ENCODE measurements around the gene TMEM161A. TPM values are rescaled to one million over a fixed set of nuclear protein-coding genes. Genes with fewer than 3 reads are reported as not detected.
A peak's percentile ranks its signal among the peaks of the same experiment; 100 is the strongest.
"Not testable (repeated sequence)": the region's sequence is repeated elsewhere in the genome, so short reads cannot be mapped to it uniquely, and the experiment has no call there.

Gene TMEM161A
- total and polyA plus RNA-seq, 10 donors = 15.1 to 31.7 (median 18.5) TPM

DNA sequence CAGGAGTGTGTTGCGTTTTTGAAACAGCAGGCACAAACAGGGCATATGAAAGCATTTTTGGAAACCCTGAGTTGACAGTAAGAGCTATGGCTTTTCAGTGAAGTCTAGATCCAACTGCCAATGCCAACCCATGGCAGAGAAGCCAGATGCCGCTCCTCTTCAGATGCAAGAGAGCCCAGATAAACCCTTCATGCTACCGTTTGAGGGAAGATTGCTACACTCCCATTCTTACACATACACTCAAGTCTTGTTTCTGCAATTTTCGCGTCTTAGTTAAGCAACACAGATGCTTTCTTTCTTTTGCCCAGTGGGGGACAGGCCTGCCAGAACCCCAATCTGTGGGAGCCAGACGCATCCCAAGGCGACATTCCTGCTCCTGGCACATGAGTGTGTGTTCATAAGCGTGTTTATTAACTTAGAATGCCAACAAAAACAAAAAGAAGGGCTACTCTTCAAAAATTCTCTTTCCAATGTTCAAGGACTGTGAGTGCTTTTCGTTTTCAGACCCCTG lies 43.3 kb upstream of the TMEM161A start:
- no peak for DNase-seq
- 69 to 91% (median 81%) methylated on average over 9 of the region's 9 CpGs for WGBS, 5 donors
- peaks cover 0 to 7% (median 2%) of the 10 kb centered on the region in 8 donors for H3K9me3 ChIP-seq
- no peak overlapping the region for H3K4me3 ChIP-seq
- intact Hi-C loops (cut with DNase I; ENCODE audit: low total_unique reads) = no loop called here
- no peak for TF ChIP-seq POLR2AphosphoS5 (IDR thresholded peaks at IDR 0.05)
- TF ChIP-seq, protein P1, sequence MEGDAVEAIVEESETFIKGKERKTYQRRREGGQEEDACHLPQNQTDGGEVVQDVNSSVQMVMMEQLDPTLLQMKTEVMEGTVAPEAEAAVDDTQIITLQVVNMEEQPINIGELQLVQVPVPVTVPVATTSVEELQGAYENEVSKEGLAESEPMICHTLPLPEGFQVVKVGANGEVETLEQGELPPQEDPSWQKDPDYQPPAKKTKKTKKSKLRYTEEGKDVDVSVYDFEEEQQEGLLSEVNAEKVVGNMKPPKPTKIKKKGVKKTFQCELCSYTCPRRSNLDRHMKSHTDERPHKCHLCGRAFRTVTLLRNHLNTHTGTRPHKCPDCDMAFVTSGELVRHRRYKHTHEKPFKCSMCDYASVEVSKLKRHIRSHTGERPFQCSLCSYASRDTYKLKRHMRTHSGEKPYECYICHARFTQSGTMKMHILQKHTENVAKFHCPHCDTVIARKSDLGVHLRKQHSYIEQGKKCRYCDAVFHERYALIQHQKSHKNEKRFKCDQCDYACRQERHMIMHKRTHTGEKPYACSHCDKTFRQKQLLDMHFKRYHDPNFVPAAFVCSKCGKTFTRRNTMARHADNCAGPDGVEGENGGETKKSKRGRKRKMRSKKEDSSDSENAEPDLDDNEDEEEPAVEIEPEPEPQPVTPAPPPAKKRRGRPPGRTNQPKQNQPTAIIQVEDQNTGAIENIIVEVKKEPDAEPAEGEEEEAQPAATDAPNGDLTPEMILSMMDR (IDR thresholded peaks at IDR 0.05 in 8 of 11, conservative IDR thresholded peaks at IDR 0.05 in 3 of 11) = no peak
- H3K4me1 ChIP-seq = peaks cover 0 to 53% (median 11%) of the 10 kb centered on the region in 6 donors
- no peaks in the 10 kb centered on the region for H3K27me3 ChIP-seq (replicated peaks in 1 of 7)
- H3K27ac ChIP-seq = peak overlapping the region in 6 of 8 donors; percentile 11 to 74 (median 68)
- H3K36me3 ChIP-seq = peaks cover 4 to 99% (median 53%) of the 10 kb centered on the region in 6 donors

DNA sequence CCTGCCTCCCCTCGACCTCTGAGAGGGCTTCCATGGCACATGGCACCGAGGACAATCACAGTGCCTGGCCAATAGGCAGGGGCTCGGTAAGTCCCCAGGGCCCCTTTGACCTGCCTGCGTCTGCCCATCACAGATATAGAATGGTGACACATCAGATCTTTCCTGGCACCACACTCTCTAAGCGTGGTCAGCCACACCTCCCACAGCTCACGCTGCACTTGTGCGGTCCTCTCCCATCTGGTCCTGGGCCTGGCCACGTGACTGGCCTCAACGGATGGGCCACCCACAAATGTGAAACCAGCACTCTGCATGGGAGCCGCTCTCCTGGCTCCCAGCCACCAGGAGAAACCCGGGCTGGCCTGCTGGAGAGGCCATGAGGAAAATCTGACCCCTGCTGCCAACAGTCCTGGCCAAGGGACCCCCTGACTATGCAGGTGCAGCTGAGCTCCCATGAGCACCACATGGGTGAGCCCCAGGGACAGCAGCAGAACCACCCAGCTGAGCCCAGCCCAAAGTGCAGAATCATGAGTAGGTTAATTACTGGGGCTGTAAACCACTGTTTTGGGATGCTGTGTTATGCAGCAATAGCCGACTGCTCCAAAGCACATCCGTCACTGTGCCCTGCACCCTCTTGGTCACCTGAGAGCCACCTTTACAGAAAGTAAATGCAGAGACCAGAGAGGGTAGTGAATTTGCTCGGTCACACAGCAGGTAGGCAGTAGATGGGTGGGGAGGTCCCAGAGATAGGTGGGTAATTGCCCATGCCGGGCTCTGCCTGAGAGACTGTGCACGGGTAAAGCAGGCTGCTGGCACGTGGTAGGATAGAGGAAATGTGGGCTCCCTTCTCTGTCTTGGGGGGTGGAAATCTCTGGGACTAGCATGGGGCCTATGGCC lies 41.5 kb upstream of the TMEM161A start:
- peaks cover 0 to 43% (median 7%) of the 10 kb centered on the region in 6 donors for H3K4me1 ChIP-seq
- H3K36me3 ChIP-seq = peaks cover 4 to 95% (median 45%) of the 10 kb centered on the region in 6 donors
- intact Hi-C loops (cut with DNase I; ENCODE audit: low total_unique reads) = no loop called here

DNA sequence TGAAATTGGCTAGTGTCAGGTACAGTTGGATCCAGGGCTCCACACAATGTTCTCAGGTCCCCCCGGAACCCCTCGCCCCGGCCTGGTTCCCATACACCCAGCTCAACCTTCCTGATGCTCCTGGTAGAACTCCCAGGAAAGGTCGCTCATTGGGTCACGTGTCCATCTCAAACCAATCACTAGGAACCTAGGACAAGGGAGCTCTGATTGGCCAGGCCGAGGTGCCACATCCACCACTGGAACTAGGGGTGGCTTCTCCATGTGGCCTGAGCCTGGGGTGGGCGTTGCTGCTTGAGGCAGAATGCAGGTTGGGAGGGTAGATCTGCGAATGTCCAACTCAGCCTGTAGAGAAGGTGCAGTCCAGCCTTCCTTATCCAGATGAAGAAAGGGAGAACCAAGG lies 38.7 kb upstream of the TMEM161A start:
- intact Hi-C loops (cut with DNase I; ENCODE audit: low total_unique reads) = no loop called here
- Histone ChIP-seq H3K4me1 (peaks cover 0 to 42% (median 8%) of the 10 kb centered on the region in 6 donors), H3K27me3 (replicated peaks in 1 of 7) (no peaks in the 10 kb centered on the region), H3K9me3 (no peaks in the 10 kb centered on the region), H3K4me3 (no peak overlapping the region), H3K27ac (no peak overlapping the region), H3K36me3 (peaks cover 4 to 73% (median 37%) of the 10 kb centered on the region in 6 donors)
- WGBS, 5 donors = 78 to 95% (median 89%) methylated on average over 8 of the region's 8 CpGs
- no peak for TF ChIP-seq POLR2AphosphoS5 (IDR thresholded peaks at IDR 0.05)
- no peak for TF ChIP-seq POLR2A (IDR thresholded peaks at IDR 0.05)
- TF ChIP-seq, protein P1 (IDR thresholded peaks at IDR 0.05 in 8 of 11, conservative IDR thresholded peaks at IDR 0.05 in 3 of 11) = no peak
- no peak for DNase-seq

More for the DNA sequence above, 41.5 kb upstream of the TMEM161A start:
- TF ChIP-seq POLR2A (IDR thresholded peaks at IDR 0.05) (no peak), POLR2AphosphoS5 (IDR thresholded peaks at IDR 0.05) (peak in 1 of 3 donors; percentile 20)
- TF ChIP-seq, protein P1 (IDR thresholded peaks at IDR 0.05 in 8 of 11, conservative IDR thresholded peaks at IDR 0.05 in 3 of 11) = no peak
- H3K27ac ChIP-seq = no peak overlapping the region
- 82 to 90% (median 85%) methylated on average over 10 to 17 of the region's 17 CpGs for WGBS, 5 donors
- H3K4me3 ChIP-seq = no peak overlapping the region
- H3K27me3 ChIP-seq (replicated peaks in 1 of 7) = no peaks in the 10 kb centered on the region
- no peaks in the 10 kb centered on the region for H3K9me3 ChIP-seq
- DNase-seq = no peak

DNA sequence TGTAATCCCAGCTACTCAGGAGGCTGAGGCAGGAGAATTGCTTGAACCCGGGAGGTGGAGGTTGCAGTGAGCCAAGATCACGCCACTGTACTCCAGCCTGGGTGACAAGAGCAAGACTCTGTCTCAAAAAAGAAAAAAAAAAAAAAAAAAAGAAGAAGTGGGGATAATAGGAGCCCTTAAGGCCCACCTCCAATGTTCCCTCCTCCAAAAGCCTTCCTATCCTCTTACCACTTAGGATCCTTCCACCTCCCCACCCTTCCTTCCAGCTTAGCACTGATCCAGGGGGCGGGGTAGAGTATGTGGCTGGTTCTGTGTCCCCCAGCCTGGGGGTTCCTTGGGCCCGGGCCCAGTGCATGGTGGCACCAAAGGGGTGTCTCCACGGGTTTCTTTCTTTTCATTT lies 35.0 kb upstream of the TMEM161A start:
- H3K4me3 ChIP-seq; DNase-seq; intact Hi-C loops (cut with DNase I; ENCODE audit: low total_unique reads); H3K27ac ChIP-seq; H3K9me3 ChIP-seq: not testable (repeated sequence)
- Histone ChIP-seq H3K36me3 (peaks cover 0 to 50% (median 9%) of the 10 kb centered on the region in 6 donors), H3K4me1 (peaks cover 0 to 59% (median 21%) of the 10 kb centered on the region in 6 donors), H3K27me3 (replicated peaks in 1 of 7) (peaks cover 0 to 19% (median 0%) of the 10 kb centered on the region in 7 donors)
- 82 to 97% (median 86%) methylated on average over 5 of the region's 5 CpGs for WGBS, 5 donors
